Measurements from ENCODE around the gene DENND1A. TPM values are rescaled to one million over a fixed set of nuclear protein-coding genes. Genes with fewer than 3 reads are reported as not detected.

DENND1A gene
- total RNA-seq, 1 experiment from 2014 or later, result 23.5 TPM

DNA sequence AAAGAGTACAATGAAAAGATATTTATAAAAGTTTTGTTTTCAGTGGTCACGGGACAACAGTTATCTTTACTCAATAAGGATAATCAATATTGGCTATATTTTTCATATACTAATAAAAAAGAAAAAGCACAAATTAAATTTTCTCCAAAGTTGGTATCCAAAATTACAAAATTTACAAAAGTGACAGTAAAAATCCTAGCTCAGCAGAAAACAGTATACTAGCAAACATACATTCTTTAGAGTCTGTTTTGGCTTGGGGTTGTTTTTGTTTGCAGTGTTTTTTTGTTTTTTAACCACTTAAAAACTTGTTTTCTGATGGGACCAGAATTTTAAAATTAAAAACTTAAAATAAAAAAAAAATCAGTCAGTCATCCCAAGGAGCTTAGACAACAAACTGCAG is 183.2 kb downstream of the DENND1A start:
- TF ChIP-seq SMAD3 (CRISPR knock-in tag; IDR thresholded peaks at IDR 0.05; ENCODE audit: borderline replicate concordance) (no peak), MYBL2 (CRISPR knock-in tag; IDR thresholded peaks at IDR 0.05) (no peak), KAT7 (CRISPR knock-in tag; IDR thresholded peaks at IDR 0.05; ENCODE audit: borderline replicate concordance) (no peak), SOX15 (CRISPR knock-in tag; IDR thresholded peaks at IDR 0.05) (no peak), IRF2 (CRISPR knock-in tag; IDR thresholded peaks at IDR 0.05; ENCODE audit: borderline replicate concordance, low read depth) (no peak), GRHL2 (CRISPR knock-in tag; IDR thresholded peaks at IDR 0.05; ENCODE audit: insufficient replicate concordance, severe bottlenecking) (no peak), TEAD1 (CRISPR knock-in tag; IDR thresholded peaks at IDR 0.05) (no peak), SMAD4 (CRISPR knock-in tag; IDR thresholded peaks at IDR 0.05) (no peak), TP53 (CRISPR knock-in tag; IDR thresholded peaks at IDR 0.05) (no peak), ESRRA (CRISPR knock-in tag; IDR thresholded peaks at IDR 0.05; ENCODE audit: borderline replicate concordance) (no peak), CBFB (CRISPR knock-in tag; IDR thresholded peaks at IDR 0.05; ENCODE audit: low read depth) (no peak), CREB1 (CRISPR knock-in tag; IDR thresholded peaks at IDR 0.05) (no peak), FOXJ3 (CRISPR knock-in tag; IDR thresholded peaks at IDR 0.05; ENCODE audit: borderline replicate concordance) (no peak)
- TF ChIP-seq, protein P1, sequence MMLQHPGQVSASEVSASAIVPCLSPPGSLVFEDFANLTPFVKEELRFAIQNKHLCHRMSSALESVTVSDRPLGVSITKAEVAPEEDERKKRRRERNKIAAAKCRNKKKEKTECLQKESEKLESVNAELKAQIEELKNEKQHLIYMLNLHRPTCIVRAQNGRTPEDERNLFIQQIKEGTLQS (CRISPR knock-in tag; conservative IDR thresholded peaks at IDR 0.05), result no peak
- TF ChIP-seq, protein P2, sequence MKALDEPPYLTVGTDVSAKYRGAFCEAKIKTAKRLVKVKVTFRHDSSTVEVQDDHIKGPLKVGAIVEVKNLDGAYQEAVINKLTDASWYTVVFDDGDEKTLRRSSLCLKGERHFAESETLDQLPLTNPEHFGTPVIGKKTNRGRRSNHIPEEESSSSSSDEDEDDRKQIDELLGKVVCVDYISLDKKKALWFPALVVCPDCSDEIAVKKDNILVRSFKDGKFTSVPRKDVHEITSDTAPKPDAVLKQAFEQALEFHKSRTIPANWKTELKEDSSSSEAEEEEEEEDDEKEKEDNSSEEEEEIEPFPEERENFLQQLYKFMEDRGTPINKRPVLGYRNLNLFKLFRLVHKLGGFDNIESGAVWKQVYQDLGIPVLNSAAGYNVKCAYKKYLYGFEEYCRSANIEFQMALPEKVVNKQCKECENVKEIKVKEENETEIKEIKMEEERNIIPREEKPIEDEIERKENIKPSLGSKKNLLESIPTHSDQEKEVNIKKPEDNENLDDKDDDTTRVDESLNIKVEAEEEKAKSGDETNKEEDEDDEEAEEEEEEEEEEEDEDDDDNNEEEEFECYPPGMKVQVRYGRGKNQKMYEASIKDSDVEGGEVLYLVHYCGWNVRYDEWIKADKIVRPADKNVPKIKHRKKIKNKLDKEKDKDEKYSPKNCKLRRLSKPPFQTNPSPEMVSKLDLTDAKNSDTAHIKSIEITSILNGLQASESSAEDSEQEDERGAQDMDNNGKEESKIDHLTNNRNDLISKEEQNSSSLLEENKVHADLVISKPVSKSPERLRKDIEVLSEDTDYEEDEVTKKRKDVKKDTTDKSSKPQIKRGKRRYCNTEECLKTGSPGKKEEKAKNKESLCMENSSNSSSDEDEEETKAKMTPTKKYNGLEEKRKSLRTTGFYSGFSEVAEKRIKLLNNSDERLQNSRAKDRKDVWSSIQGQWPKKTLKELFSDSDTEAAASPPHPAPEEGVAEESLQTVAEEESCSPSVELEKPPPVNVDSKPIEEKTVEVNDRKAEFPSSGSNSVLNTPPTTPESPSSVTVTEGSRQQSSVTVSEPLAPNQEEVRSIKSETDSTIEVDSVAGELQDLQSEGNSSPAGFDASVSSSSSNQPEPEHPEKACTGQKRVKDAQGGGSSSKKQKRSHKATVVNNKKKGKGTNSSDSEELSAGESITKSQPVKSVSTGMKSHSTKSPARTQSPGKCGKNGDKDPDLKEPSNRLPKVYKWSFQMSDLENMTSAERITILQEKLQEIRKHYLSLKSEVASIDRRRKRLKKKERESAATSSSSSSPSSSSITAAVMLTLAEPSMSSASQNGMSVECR (CRISPR knock-in tag; IDR thresholded peaks at IDR 0.05; ENCODE audit: borderline replicate concordance), result no peak
- TF ChIP-seq, protein P3, sequence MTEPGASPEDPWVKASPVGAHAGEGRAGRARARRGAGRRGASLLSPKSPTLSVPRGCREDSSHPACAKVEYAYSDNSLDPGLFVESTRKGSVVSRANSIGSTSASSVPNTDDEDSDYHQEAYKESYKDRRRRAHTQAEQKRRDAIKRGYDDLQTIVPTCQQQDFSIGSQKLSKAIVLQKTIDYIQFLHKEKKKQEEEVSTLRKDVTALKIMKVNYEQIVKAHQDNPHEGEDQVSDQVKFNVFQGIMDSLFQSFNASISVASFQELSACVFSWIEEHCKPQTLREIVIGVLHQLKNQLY (CRISPR knock-in tag; IDR thresholded peaks at IDR 0.05), result no peak
- TF ChIP-seq, protein P4, sequence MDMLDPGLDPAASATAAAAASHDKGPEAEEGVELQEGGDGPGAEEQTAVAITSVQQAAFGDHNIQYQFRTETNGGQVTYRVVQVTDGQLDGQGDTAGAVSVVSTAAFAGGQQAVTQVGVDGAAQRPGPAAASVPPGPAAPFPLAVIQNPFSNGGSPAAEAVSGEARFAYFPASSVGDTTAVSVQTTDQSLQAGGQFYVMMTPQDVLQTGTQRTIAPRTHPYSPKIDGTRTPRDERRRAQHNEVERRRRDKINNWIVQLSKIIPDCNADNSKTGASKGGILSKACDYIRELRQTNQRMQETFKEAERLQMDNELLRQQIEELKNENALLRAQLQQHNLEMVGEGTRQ (CRISPR knock-in tag; IDR thresholded peaks at IDR 0.05), result no peak
- TF ChIP-seq, protein P5, sequence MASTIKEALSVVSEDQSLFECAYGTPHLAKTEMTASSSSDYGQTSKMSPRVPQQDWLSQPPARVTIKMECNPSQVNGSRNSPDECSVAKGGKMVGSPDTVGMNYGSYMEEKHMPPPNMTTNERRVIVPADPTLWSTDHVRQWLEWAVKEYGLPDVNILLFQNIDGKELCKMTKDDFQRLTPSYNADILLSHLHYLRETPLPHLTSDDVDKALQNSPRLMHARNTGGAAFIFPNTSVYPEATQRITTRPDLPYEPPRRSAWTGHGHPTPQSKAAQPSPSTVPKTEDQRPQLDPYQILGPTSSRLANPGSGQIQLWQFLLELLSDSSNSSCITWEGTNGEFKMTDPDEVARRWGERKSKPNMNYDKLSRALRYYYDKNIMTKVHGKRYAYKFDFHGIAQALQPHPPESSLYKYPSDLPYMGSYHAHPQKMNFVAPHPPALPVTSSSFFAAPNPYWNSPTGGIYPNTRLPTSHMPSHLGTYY (CRISPR knock-in tag; IDR thresholded peaks at IDR 0.05), result no peak
- CTCF ChIA-PET, result interaction anchor here (0.6 to 1.6 kb wide), 2 partner anchors 12 to 51 kb away, joined by 3 to 5 read pairs; no protein-coding TSS in a partner anchor
- Mint-ChIP-seq H3K27me3 (ENCODE audit: low read depth) (no peaks in the 10 kb centered on the region), H3K9me3 (no peaks in the 10 kb centered on the region), H3K4me1 (peaks cover 44% of the 10 kb centered on the region), H3K27ac (no peak overlapping the region), H3K4me3 (no peak overlapping the region), H3K36me3 (no peaks in the 10 kb centered on the region)
- ATAC-seq, result no peak
- POLR2A ChIA-PET, result no interaction called here
- DNase-seq (ENCODE audit: low spot score), result no peak

DNA sequence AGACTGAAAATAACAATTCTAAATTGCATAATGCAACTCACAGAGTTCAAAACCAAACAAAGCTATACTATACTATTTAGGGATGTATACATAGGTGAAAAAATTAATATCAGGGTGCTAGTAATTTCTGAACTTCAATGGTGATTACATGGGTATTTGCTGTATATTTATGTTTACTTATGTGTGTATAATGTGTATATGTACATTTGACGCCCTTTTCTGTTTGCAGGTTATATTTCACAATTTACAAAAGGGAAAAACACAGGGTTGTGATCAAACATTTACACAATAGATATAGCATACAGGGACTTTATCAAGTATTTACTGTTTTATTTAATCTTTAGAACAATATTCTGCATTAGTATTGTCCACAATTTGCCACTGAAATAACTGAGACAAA is 184.0 kb downstream of the DENND1A start:
- ATAC-seq (no peak), DNase-seq (ENCODE audit: low spot score) (no peak)
- Mint-ChIP-seq H3K36me3 (no peaks in the 10 kb centered on the region), H3K27me3 (ENCODE audit: low read depth) (no peaks in the 10 kb centered on the region), H3K9me3 (no peaks in the 10 kb centered on the region), H3K27ac (no peak overlapping the region), H3K4me3 (no peak overlapping the region), H3K4me1 (peaks cover 37% of the 10 kb centered on the region)
- ChIA-PET POLR2A (no interaction called here), CTCF (no interaction called here)
- TF ChIP-seq, protein P6, sequence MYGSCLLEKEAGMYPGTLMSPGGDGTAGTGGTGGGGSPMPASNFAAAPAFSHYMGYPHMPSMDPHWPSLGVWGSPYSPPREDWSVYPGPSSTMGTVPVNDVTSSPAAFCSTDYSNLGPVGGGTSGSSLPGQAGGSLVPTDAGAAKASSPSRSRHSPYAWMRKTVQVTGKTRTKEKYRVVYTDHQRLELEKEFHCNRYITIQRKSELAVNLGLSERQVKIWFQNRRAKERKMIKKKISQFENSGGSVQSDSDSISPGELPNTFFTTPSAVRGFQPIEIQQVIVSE (CRISPR knock-in tag; IDR thresholded peaks at IDR 0.05; ENCODE audit: borderline replicate concordance), result no peak
- TF ChIP-seq ZNF232 (CRISPR knock-in tag; IDR thresholded peaks at IDR 0.05), result no peak
- TF ChIP-seq, protein P7, sequence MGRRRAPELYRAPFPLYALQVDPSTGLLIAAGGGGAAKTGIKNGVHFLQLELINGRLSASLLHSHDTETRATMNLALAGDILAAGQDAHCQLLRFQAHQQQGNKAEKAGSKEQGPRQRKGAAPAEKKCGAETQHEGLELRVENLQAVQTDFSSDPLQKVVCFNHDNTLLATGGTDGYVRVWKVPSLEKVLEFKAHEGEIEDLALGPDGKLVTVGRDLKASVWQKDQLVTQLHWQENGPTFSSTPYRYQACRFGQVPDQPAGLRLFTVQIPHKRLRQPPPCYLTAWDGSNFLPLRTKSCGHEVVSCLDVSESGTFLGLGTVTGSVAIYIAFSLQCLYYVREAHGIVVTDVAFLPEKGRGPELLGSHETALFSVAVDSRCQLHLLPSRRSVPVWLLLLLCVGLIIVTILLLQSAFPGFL (CRISPR knock-in tag; IDR thresholded peaks at IDR 0.05; ENCODE audit: borderline replicate concordance), result no peak
- TF ChIP-seq, protein P8, sequence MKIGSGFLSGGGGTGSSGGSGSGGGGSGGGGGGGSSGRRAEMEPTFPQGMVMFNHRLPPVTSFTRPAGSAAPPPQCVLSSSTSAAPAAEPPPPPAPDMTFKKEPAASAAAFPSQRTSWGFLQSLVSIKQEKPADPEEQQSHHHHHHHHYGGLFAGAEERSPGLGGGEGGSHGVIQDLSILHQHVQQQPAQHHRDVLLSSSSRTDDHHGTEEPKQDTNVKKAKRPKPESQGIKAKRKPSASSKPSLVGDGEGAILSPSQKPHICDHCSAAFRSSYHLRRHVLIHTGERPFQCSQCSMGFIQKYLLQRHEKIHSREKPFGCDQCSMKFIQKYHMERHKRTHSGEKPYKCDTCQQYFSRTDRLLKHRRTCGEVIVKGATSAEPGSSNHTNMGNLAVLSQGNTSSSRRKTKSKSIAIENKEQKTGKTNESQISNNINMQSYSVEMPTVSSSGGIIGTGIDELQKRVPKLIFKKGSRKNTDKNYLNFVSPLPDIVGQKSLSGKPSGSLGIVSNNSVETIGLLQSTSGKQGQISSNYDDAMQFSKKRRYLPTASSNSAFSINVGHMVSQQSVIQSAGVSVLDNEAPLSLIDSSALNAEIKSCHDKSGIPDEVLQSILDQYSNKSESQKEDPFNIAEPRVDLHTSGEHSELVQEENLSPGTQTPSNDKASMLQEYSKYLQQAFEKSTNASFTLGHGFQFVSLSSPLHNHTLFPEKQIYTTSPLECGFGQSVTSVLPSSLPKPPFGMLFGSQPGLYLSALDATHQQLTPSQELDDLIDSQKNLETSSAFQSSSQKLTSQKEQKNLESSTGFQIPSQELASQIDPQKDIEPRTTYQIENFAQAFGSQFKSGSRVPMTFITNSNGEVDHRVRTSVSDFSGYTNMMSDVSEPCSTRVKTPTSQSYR (CRISPR knock-in tag; IDR thresholded peaks at IDR 0.05), result no peak
- TF ChIP-seq, protein P9, sequence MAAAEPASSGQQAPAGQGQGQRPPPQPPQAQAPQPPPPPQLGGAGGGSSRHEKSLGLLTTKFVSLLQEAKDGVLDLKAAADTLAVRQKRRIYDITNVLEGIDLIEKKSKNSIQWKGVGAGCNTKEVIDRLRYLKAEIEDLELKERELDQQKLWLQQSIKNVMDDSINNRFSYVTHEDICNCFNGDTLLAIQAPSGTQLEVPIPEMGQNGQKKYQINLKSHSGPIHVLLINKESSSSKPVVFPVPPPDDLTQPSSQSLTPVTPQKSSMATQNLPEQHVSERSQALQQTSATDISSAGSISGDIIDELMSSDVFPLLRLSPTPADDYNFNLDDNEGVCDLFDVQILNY (CRISPR knock-in tag; IDR thresholded peaks at IDR 0.05), result no peak
